Breast epithelium (tissue), 3 donors: ENCODE results near the gene NEURL4.

ENCODE experiments used
- CTCF ChIP-seq, 3 donors: fragments of 450-650 bp; IDR thresholded peaks; one replicate each; pipeline ENCODE4 v1.5.1; 2016 to 2017; ENCODE audit warnings: antibody characterized with exemption in 3 of 3, mild to moderate bottlenecking in 3 of 3, moderate library complexity in 3 of 3
- POLR2A ChIP-seq: fragments of 450-650 bp; IDR thresholded peaks from one replicate; pipeline ENCODE4 v1.6.1; 2016; ENCODE audit warnings: antibody characterized with exemption, mild to moderate bottlenecking, moderate library complexity

GRCh38 chr17:7290685-7291084 lies 38.5 kb downstream of the NEURL4 start:
- TF ChIP-seq CTCF (IDR thresholded peaks at IDR 0.05) (no peak), POLR2A (no peak)
